OCI-LY3 (cell line): ENCODE data around the gene CDK17.

ENCODE experiments used
- EZH2phosphoT487 ChIP-seq: fragments of 200-600 bp; shearing (Covaris generic); IDR thresholded peaks from 2 replicates; pipeline ENCODE4 v1.6.1; 2018; ENCODE audit warnings: antibody characterized with exemption, mixed run types, low read depth
- TF ChIP-seq, protein P1 (sequence below): fragments of 200-600, 300-600 bp; sonication (generic); IDR thresholded peaks from 2 replicates; pipeline ENCODE4 v1.5.1; 2014; ENCODE audit warnings: antibody characterized with exemption, low read length, low read depth

DNA sequence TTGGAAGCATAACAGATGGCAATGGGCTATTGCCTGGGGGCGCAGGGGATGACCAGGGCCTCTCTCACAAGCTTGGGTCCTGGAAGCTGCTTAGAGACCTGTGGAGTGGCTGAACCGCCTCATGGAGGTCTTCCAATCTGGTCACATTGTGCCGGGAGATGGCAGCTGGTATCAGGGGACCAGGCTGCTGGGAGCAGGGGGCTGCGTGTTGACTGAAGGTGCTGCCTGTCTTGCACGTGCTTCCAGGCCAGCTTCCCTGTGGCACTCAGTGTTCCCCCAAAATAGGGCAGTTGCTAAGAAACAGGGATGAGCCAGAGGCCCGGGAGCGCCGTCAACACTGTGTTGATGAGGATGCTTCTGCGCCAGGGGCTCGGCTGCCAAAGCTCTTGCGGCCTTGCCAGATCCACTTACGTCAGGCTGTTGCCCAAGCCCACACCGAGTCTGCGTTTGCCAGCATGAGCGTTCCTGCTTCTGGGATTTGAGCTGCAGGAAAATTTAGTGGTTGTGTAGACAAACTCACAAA is 166.2 kb downstream of the CDK17 start:
- TF ChIP-seq, protein P1, sequence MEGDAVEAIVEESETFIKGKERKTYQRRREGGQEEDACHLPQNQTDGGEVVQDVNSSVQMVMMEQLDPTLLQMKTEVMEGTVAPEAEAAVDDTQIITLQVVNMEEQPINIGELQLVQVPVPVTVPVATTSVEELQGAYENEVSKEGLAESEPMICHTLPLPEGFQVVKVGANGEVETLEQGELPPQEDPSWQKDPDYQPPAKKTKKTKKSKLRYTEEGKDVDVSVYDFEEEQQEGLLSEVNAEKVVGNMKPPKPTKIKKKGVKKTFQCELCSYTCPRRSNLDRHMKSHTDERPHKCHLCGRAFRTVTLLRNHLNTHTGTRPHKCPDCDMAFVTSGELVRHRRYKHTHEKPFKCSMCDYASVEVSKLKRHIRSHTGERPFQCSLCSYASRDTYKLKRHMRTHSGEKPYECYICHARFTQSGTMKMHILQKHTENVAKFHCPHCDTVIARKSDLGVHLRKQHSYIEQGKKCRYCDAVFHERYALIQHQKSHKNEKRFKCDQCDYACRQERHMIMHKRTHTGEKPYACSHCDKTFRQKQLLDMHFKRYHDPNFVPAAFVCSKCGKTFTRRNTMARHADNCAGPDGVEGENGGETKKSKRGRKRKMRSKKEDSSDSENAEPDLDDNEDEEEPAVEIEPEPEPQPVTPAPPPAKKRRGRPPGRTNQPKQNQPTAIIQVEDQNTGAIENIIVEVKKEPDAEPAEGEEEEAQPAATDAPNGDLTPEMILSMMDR: no peak
- no peak for TF ChIP-seq EZH2phosphoT487
